ENCODE measurements around the gene ACACB. TPM values are rescaled to one million over a fixed set of nuclear protein-coding genes. Genes with fewer than 3 reads are reported as not detected.

ACACB gene
- total and polyA plus RNA-seq, 2 donors from 2014 or later, result 13.8 to 56.8 TPM

DNA sequence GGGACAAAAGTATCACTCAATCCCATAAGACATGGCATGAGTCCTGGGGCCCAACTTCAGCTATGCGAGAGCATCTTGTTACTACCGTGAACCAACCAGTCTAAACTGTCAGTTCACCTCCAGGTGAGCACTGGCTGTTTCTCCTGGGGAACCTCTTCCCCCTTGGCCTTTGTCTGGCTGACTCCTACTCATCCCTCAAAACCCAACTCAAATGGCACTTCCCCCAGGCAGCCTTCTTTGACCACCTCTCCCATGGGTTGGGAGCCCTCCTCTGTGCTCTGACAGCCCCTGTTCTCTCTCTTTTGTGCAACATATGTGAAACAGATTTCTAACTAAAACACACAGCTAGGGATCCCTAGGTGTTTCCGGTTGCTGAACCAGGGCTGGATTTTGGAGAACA lies 155.0 kb downstream of the ACACB start:
- H3K9ac ChIP-seq (ENCODE audit: low read length in 3 of 3), result no peak overlapping the region
- DNase-seq (peak in 1 of 5 donors; percentile 7), FAIRE-seq (no peak)
- no peaks in the 10 kb centered on the region for H3K4me1 ChIP-seq (ENCODE audit: control insufficient read depth in 2 of 3, insufficient read depth in 2 of 3, low read depth in 1 of 3, low read length in 3 of 3)
- no peak overlapping the region for H3K4me3 ChIP-seq (ENCODE audit: low read length in 3 of 3)
- peaks cover 0 to 16% (median 3%) of the 10 kb centered on the region in 3 donors for H3K36me3 ChIP-seq (ENCODE audit: control insufficient read depth in 2 of 3, insufficient read depth in 3 of 3, low read length in 3 of 3)
- intact Hi-C loops (cut with DNase I), result no loop called here
- H3K27ac ChIP-seq (ENCODE audit: low read depth in 2 of 2, low read length in 2 of 2), result no peak overlapping the region
- H3K9me3 ChIP-seq (ENCODE audit: control insufficient read depth in 2 of 3, insufficient read depth in 1 of 3, low read length in 3 of 3), result no peaks in the 10 kb centered on the region
- TF ChIP-seq, protein P1, sequence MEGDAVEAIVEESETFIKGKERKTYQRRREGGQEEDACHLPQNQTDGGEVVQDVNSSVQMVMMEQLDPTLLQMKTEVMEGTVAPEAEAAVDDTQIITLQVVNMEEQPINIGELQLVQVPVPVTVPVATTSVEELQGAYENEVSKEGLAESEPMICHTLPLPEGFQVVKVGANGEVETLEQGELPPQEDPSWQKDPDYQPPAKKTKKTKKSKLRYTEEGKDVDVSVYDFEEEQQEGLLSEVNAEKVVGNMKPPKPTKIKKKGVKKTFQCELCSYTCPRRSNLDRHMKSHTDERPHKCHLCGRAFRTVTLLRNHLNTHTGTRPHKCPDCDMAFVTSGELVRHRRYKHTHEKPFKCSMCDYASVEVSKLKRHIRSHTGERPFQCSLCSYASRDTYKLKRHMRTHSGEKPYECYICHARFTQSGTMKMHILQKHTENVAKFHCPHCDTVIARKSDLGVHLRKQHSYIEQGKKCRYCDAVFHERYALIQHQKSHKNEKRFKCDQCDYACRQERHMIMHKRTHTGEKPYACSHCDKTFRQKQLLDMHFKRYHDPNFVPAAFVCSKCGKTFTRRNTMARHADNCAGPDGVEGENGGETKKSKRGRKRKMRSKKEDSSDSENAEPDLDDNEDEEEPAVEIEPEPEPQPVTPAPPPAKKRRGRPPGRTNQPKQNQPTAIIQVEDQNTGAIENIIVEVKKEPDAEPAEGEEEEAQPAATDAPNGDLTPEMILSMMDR (IDR thresholded peaks at IDR 0.05; ENCODE audit: borderline replicate concordance, extremely low read depth, insufficient read depth), result no peak
- no peaks in the 10 kb centered on the region for H3K27me3 ChIP-seq (ENCODE audit: control insufficient read depth, insufficient read depth, low read length)

DNA sequence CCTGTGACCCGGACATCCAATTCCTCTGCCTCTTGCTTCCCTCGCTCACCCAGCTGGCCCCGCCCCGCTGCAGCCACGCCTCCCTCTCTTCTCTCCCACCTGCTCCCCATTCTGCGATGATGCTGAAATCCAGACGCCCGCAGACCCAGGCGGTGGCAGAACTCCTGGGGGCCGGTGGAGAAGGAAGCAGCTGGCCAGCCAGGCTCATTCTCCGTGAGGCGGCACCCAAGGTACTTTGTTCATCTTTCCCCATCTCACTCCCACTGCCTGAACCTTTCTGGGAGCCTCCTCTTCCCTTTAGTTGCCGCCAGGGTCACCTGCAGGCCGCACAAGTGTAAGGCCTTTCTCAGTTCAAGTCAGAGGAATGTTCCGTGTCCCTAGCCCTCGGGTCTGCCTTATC lies 157.0 kb downstream of the ACACB start:
- peak in 4 of 5 donors; percentile 19 to 62 (median 29) for DNase-seq
- no peak for FAIRE-seq

DNA sequence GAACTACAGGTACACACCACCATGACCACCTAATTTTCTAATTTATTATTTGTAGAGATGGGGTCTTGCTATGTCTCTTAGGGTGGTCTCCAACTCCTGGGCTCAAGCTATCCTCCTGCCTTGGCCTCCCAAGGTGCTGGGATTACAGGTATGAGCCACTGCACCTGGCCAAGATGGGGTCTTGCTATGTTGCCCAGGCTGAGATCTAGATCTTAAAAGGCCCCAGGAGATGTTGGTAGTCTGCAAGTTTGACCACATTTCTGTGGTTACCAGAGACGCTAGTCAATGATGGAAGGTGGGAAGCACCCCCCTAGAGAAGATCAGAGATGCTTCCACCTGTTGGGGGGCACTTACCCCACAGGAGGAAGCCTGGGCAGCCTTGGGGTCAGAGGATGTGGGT lies 158.0 kb downstream of the ACACB start:
- Histone ChIP-seq H3K4me1 (ENCODE audit: control insufficient read depth in 2 of 3, insufficient read depth in 2 of 3, low read depth in 1 of 3, low read length in 3 of 3) (peaks cover 0 to 7% (median 0%) of the 10 kb centered on the region in 3 donors), H3K27me3 (ENCODE audit: control insufficient read depth, insufficient read depth, low read length) (no peaks in the 10 kb centered on the region), H3K9me3 (ENCODE audit: control insufficient read depth in 2 of 3, insufficient read depth in 1 of 3, low read length in 3 of 3) (no peaks in the 10 kb centered on the region), H3K4me3 (ENCODE audit: low read length in 3 of 3) (no peak overlapping the region), H3K9ac (ENCODE audit: low read length in 3 of 3) (no peak overlapping the region), H3K27ac (ENCODE audit: low read depth in 2 of 2, low read length in 2 of 2) (no peak overlapping the region), H3K36me3 (ENCODE audit: control insufficient read depth in 2 of 3, insufficient read depth in 3 of 3, low read length in 3 of 3) (no peaks in the 10 kb centered on the region)
- no peak for DNase-seq
- TF ChIP-seq, protein P1 (IDR thresholded peaks at IDR 0.05; ENCODE audit: borderline replicate concordance, extremely low read depth, insufficient read depth), result no peak
- intact Hi-C loops (cut with DNase I), result no loop called here
- FAIRE-seq, result no peak

More for the DNA sequence above, 157.0 kb downstream of the ACACB start:
- H3K4me1 ChIP-seq (ENCODE audit: control insufficient read depth in 2 of 3, insufficient read depth in 2 of 3, low read depth in 1 of 3, low read length in 3 of 3), result peaks cover 0 to 4% (median 0%) of the 10 kb centered on the region in 3 donors
- H3K36me3 ChIP-seq (ENCODE audit: control insufficient read depth in 2 of 3, insufficient read depth in 3 of 3, low read length in 3 of 3), result peaks cover 0 to 6% (median 0%) of the 10 kb centered on the region in 3 donors
- H3K27me3 ChIP-seq (ENCODE audit: control insufficient read depth, insufficient read depth, low read length), result no peaks in the 10 kb centered on the region
- H3K4me3 ChIP-seq (ENCODE audit: low read length in 3 of 3), result no peak overlapping the region
- TF ChIP-seq, protein P1 (IDR thresholded peaks at IDR 0.05; ENCODE audit: borderline replicate concordance, extremely low read depth, insufficient read depth), result no peak
- no peaks in the 10 kb centered on the region for H3K9me3 ChIP-seq (ENCODE audit: control insufficient read depth in 2 of 3, insufficient read depth in 1 of 3, low read length in 3 of 3)
- intact Hi-C loops (cut with DNase I), result no loop called here
- H3K9ac ChIP-seq (ENCODE audit: low read length in 3 of 3), result no peak overlapping the region
- H3K27ac ChIP-seq (ENCODE audit: low read depth in 2 of 2, low read length in 2 of 2), result no peak overlapping the region

DNA sequence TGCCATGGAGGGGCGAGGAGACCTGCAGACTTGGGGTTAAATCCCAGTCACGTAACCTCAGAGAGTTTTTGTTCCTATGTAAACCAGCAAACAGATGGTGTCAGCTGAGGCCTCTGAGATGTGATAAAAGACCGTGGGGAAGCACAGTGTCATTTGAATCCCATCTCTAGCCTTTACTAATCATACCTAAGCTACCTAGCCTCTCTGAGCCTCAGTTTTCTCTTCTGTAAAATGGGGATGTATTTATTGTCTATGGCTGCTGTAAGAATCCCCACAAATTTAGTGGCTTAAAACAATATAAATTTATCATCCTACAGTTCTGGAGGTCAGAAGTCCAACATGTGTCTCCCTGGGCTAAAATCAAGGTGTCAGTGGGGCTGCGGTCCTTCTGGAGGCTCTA lies 158.8 kb downstream of the ACACB start:
- FAIRE-seq (no peak), DNase-seq (no peak)
- Histone ChIP-seq H3K36me3 (ENCODE audit: control insufficient read depth in 2 of 3, insufficient read depth in 3 of 3, low read length in 3 of 3) (no peaks in the 10 kb centered on the region), H3K27ac (ENCODE audit: low read depth in 2 of 2, low read length in 2 of 2) (no peak overlapping the region), H3K9ac (ENCODE audit: low read length in 3 of 3) (no peak overlapping the region), H3K27me3 (ENCODE audit: control insufficient read depth, insufficient read depth, low read length) (no peaks in the 10 kb centered on the region), H3K9me3 (ENCODE audit: control insufficient read depth in 2 of 3, insufficient read depth in 1 of 3, low read length in 3 of 3) (no peaks in the 10 kb centered on the region), H3K4me3 (ENCODE audit: low read length in 3 of 3) (no peak overlapping the region), H3K4me1 (ENCODE audit: control insufficient read depth in 2 of 3, insufficient read depth in 2 of 3, low read depth in 1 of 3, low read length in 3 of 3) (peaks cover 0 to 7% (median 0%) of the 10 kb centered on the region in 3 donors)
- intact Hi-C loops (cut with DNase I), result no loop called here
- TF ChIP-seq, protein P1 (IDR thresholded peaks at IDR 0.05; ENCODE audit: borderline replicate concordance, extremely low read depth, insufficient read depth), result no peak
